GM20000 (cell line): ENCODE results near the gene ATAD2B.
"Not testable (repeated sequence)": the region's sequence is repeated elsewhere in the genome, so short reads cannot be mapped to it uniquely, and the experiment has no call there.

Experiments
- DNase-seq: peaks from one replicate; pipeline ENCODE4 v3.0.0; 2012; ENCODE audit warnings: low spot score
- CTCF ChIP-seq: IDR thresholded peaks from 2 replicates; pipeline ENCODE4 v1.5.1; 2012; ENCODE audit warnings: mild to moderate bottlenecking, control low read depth; ENCODE audit errors: extremely low read depth, missing control alignments

The ATAD2B gene

GRCh38 chr2:23745068-23745725 is 181.7 kb downstream of the ATAD2B start:
- DNase-seq, result no peak
- no peak for TF ChIP-seq CTCF

- not testable (repeated sequence) for DNase-seq
Measured at GRCh38 chr2:23736783-23737182, 190.1 kb downstream of the ATAD2B start.

- no peak for DNase-seq
- no peak for TF ChIP-seq CTCF
Measured at GRCh38 chr2:23734416-23734815, 192.5 kb downstream of the ATAD2B start.

GRCh38 chr2:23723029-23723428 is 203.9 kb downstream of the ATAD2B start:
- not testable (repeated sequence) for DNase-seq

- TF ChIP-seq CTCF, result no peak
Measured at GRCh38 chr2:23722255-23722654, 204.7 kb downstream of the ATAD2B start.

GRCh38 chr2:23721454-23721826 is 205.5 kb downstream of the ATAD2B start:
- TF ChIP-seq CTCF, result no peak
- no peak for DNase-seq

More at GRCh38 chr2:23722255-23722654, 204.7 kb downstream of the ATAD2B start:
- DNase-seq, result no peak

- no peak for DNase-seq
- no peak for TF ChIP-seq CTCF
Measured at GRCh38 chr2:23720705-23721453, 206.0 kb downstream of the ATAD2B start.

GRCh38 chr2:23719716-23720115 is 207.2 kb downstream of the ATAD2B start:
- no peak for DNase-seq
- no peak for TF ChIP-seq CTCF
